Spleen (tissue), 11 donors: Measurements from ENCODE around the gene HCK. TPM values are rescaled to one million over a fixed set of nuclear protein-coding genes. Genes with fewer than 3 reads are reported as not detected.
A peak's percentile ranks its signal among the peaks of the same experiment; 100 is the strongest.

Source experiments
- DNase-seq: peaks from one replicate; pipeline ENCODE4 v3.0.0-alpha.2; 2020
- H3K27ac ChIP-seq, 8 donors: fragments of 200-600 bp; sonication (generic) in 7 of 8; 1 replicate in 4 of 8; 2 replicates in 4 of 8; pipeline versions ENCODE4 v1.5.0 to v1.8.0; 2016 to 2021; ENCODE audit warnings: inconsistent platforms in 4 of 8, mild to moderate bottlenecking in 4 of 8, moderate library complexity in 1 of 8
- H3K27me3 ChIP-seq, 7 donors: fragments of 200-600 bp; sonication (generic) in 6 of 7; replicated peaks in 1 of 7; 1 replicate in 4 of 7; 2 replicates in 3 of 7; pipeline versions ENCODE4 v1.5.0 to v1.8.0; 2016 to 2021; ENCODE audit warnings: inconsistent platforms in 3 of 7, mild to moderate bottlenecking in 1 of 7
- H3K36me3 ChIP-seq, 6 donors: fragments of 200-600 bp; sonication (generic) in 5 of 6; 1 replicate in 4 of 6; 2 replicates in 2 of 6; pipeline versions ENCODE4 v1.5.0 to v1.8.0; 2016 to 2021; ENCODE audit warnings: inconsistent platforms in 2 of 6
- H3K4me1 ChIP-seq, 6 donors: fragments of 200-600 bp; sonication (generic) in 5 of 6; 1 replicate in 3 of 6; 2 replicates in 3 of 6; pipeline versions ENCODE4 v1.5.0 to v1.8.0; 2016 to 2021; ENCODE audit warnings: inconsistent platforms in 3 of 6
- H3K4me3 ChIP-seq, 8 donors: fragments of 200-600 bp; sonication (generic) in 7 of 8; 1 replicate in 4 of 8; 2 replicates in 4 of 8; pipeline versions ENCODE4 v1.5.0 to v1.8.0; 2016 to 2021; ENCODE audit warnings: inconsistent platforms in 4 of 8, mild to moderate bottlenecking in 4 of 8, moderate library complexity in 2 of 8
- H3K9me3 ChIP-seq, 8 donors: fragments of 200-600 bp; sonication (generic) in 7 of 8; 1 replicate in 4 of 8; 2 replicates in 4 of 8; pipeline versions ENCODE4 v1.5.0 to v1.8.0; 2016 to 2021; ENCODE audit warnings: inconsistent platforms in 4 of 8
- POLR2A ChIP-seq, 3 donors: fragments of 450-650 bp; IDR thresholded peaks; one replicate each; pipeline ENCODE4 v1.5.1; 2017; ENCODE audit warnings: antibody characterized with exemption in 3 of 3, mild to moderate bottlenecking in 1 of 3
- POLR2AphosphoS5 ChIP-seq, 3 donors: sonication (generic); formaldehyde crosslinking; IDR thresholded peaks; one replicate each; pipeline ENCODE4 v1.5.1; 2017; ENCODE audit warnings: antibody characterized with exemption in 3 of 3
- WGBS, 5 donors: extraction: QIAGEN DNeasy Blood & Tissue Kit in 3 of 5; methylation state at CpG; one replicate each; pipeline versions ENCODE4 v1.1.5 to v1.1.7; 2013 to 2018; 5-methylcytosine and 5-hydroxymethylcytosine counted together
- intact Hi-C: fragments of 100-400 bp; cut with DNase I; formaldehyde crosslinking; loops from one replicate; pipeline ENCODE4 v1.15.0; 2023; ENCODE audit warnings: low total_unique reads
- polyA plus RNA-seq, 3 donors: library from polyadenylated mRNA; stranded (reverse); fragments of 200-250 nt; gene quantifications; one replicate each; pipeline ENCODE4 v1.2.1, GENCODE V29; 2013
- total RNA-seq, 7 donors: library from RNA; depleted of rRNA in 3 of 7; stranded (reverse); fragments of >200 nt in 3 of 7; fragmentation: NEBNext Ultra II Directional in 4 of 7; extraction: Animal tissue kit (Norgen Biotek cat#: 25700) in 4 of 7; gene quantifications; one replicate each; pipeline versions ENCODE4 v1.1.0 to v1.2.1, GENCODE V29; 2016 to 2021
- TF ChIP-seq, protein P1 (sequence below), 11 experiments: fragments of 200-600 bp in 7 of 11; fragments of 450-650 bp in 4 of 11; sonication (generic) in 4 of 11; IDR thresholded peaks in 8 of 11; conservative IDR thresholded peaks in 3 of 11; 1 replicate in 7 of 11; 2 replicates in 4 of 11; pipeline versions ENCODE4 v1.4.0 to v1.8.0; 2016 to 2021; ENCODE audit warnings: antibody characterized with exemption in 11 of 11, inconsistent platforms in 4 of 11, mild to moderate bottlenecking in 1 of 11
- donor health status: healthy with polysubstance abuse.
- donor health status: DM: no; HTN: no; CAD: no; lungs with moderate emphysema.
- donor health status: DM: no; HTN: no; CAD: no.
- donor health status: Bipolar disorder and iron deficiency.
- donor health status: healthy.
- donor health status: DM: no; HTN: no; CAD: no.
- donor health status: DM: yes; HTN: yes; CAD: no.

The HCK gene
- total and polyA plus RNA-seq, 10 donors: 44.3 to 341 (median 151) TPM

DNA sequence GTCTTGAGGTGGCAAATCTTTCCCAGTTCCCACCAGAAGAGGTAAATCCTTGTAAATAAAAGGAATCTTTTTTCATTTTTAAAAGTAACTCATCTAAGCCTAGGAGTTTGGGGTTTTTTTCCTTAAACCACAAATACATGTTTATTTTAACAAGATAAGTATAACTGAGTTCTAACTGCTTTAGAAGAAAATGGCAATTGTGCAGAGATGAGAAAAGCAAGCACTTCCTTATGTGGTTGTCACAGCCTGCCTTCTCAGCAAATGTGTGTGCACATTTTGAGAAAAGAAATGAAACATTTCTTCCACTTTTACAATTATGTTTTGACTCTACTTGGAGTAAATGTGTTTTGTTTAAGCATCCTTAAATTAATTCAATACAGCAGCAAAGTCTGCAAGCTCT lies 17.7 kb downstream of the HCK start:
- Histone ChIP-seq H3K27me3 (no peaks in the 10 kb centered on the region), H3K36me3 (peaks cover 0 to 42% (median 11%) of the 10 kb centered on the region in 6 donors), H3K27ac (peak overlapping the region in 7 of 8 donors; percentile 45 to 92 (median 84)), H3K9me3 (no peaks in the 10 kb centered on the region), H3K4me1 (peaks cover 0 to 75% (median 34%) of the 10 kb centered on the region in 6 donors), H3K4me3 (peak overlapping the region in 1 of 8 donors; percentile 43)
- no peak for DNase-seq
- intact Hi-C loops: no loop called here
- TF ChIP-seq, protein P1, sequence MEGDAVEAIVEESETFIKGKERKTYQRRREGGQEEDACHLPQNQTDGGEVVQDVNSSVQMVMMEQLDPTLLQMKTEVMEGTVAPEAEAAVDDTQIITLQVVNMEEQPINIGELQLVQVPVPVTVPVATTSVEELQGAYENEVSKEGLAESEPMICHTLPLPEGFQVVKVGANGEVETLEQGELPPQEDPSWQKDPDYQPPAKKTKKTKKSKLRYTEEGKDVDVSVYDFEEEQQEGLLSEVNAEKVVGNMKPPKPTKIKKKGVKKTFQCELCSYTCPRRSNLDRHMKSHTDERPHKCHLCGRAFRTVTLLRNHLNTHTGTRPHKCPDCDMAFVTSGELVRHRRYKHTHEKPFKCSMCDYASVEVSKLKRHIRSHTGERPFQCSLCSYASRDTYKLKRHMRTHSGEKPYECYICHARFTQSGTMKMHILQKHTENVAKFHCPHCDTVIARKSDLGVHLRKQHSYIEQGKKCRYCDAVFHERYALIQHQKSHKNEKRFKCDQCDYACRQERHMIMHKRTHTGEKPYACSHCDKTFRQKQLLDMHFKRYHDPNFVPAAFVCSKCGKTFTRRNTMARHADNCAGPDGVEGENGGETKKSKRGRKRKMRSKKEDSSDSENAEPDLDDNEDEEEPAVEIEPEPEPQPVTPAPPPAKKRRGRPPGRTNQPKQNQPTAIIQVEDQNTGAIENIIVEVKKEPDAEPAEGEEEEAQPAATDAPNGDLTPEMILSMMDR (IDR thresholded peaks at IDR 0.05 in 8 of 11, conservative IDR thresholded peaks at IDR 0.05 in 3 of 11): no peak
- TF ChIP-seq POLR2A (IDR thresholded peaks at IDR 0.05) (no peak), POLR2AphosphoS5 (IDR thresholded peaks at IDR 0.05) (no peak)

GRCh38 chr20:32070282-32070681 lies 18.2 kb downstream of the HCK start:
- intact Hi-C loops: no loop called here
- Histone ChIP-seq H3K4me3 (peak overlapping the region in 1 of 8 donors; percentile 43), H3K4me1 (peaks cover 0 to 70% (median 31%) of the 10 kb centered on the region in 6 donors), H3K27me3 (no peaks in the 10 kb centered on the region), H3K36me3 (peaks cover 0 to 48% (median 13%) of the 10 kb centered on the region in 6 donors), H3K27ac (peak overlapping the region in 7 of 8 donors; percentile 45 to 92 (median 84)), H3K9me3 (no peaks in the 10 kb centered on the region)
- WGBS, 5 donors: 69 to 95% (median 79%) methylated on average over 1 of the region's 1 CpG
- no peak for DNase-seq
- TF ChIP-seq POLR2AphosphoS5 (IDR thresholded peaks at IDR 0.05) (no peak), POLR2A (IDR thresholded peaks at IDR 0.05) (no peak)
- TF ChIP-seq, protein P1 (IDR thresholded peaks at IDR 0.05 in 8 of 11, conservative IDR thresholded peaks at IDR 0.05 in 3 of 11): no peak

DNA sequence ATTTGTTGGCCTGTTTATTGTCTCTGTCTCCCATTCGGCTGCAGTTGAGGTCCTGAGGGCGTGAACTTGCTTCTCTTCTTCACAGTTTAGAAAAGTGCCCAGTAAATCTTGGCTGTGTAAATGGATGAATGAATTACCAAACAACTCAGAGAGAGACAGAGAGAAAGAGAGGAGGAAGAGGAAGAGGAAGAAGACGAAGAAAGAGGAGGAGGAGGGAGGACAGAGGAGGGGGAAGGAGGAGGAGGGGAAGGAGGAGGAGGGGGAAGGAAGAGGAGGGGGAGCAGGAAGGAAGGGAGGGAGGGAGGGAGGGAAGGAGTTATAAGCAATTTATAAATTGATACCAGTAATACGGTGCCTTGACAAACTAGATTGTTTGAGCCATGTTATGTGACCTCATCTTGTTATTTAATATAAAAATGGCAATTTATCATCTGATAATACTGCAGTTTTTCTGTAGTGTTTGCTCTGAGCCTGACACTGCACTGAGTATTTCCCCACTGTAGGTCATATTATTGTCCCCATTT lies 18.7 kb downstream of the HCK start:
- H3K27ac ChIP-seq: peak overlapping the region in 7 of 8 donors; percentile 45 to 92 (median 84)
- intact Hi-C loops: no loop called here
- H3K36me3 ChIP-seq: peaks cover 0 to 50% (median 13%) of the 10 kb centered on the region in 6 donors
- DNase-seq: no peak
- H3K27me3 ChIP-seq: no peaks in the 10 kb centered on the region
- TF ChIP-seq POLR2AphosphoS5 (IDR thresholded peaks at IDR 0.05): no peak
- TF ChIP-seq, protein P1 (IDR thresholded peaks at IDR 0.05 in 8 of 11, conservative IDR thresholded peaks at IDR 0.05 in 3 of 11): no peak
- no peak for TF ChIP-seq POLR2A (IDR thresholded peaks at IDR 0.05)
- WGBS, 5 donors: 33 to 46% (median 34%) methylated on average over 4 of the region's 4 CpGs
- H3K4me3 ChIP-seq: peak overlapping the region in 1 of 8 donors; percentile 43
- no peaks in the 10 kb centered on the region for H3K9me3 ChIP-seq
- peaks cover 0 to 66% (median 29%) of the 10 kb centered on the region in 6 donors for H3K4me1 ChIP-seq

DNA sequence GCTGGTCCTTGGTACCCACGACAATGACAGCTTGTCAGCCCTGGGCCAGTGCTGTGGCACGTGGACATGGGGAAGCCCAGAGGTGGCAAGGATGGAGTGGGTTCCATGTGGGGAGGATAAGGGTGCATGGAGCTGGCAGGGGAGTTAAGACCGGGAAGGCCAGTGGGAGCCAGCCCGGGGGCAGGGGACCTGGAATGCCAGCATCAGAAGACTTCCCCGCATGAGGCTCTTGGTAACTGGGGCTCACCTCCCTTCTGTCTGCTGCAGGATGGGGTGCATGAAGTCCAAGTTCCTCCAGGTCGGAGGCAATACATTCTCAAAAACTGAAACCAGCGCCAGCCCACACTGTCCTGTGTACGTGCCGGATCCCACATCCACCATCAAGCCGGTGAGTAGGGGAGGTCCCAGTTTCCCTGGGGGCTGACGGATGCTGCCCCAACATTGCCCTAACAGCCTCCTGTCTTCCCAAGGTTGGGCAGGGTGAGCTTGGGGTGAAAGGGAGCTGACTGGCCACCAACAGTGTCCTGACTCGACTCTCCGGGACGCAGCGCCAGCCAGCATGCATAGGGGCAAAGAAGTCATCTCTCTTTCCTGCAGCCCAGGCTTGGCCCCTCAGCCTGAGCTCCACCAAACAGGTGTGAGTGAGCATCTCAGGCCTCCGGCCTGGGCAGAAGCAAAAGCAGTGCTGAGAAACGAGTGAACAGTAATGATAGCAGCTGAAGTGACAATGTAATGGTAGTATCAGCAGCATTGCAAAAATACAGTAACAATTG lies 19.5 kb downstream of the HCK start:
- no peak for DNase-seq
- 87 to 92% (median 90%) methylated on average over 15 to 17 of the region's 17 CpGs for WGBS, 5 donors
- Histone ChIP-seq H3K4me3 (peak overlapping the region in 1 of 8 donors; percentile 23), H3K27ac (peak overlapping the region in 7 of 8 donors; percentile 15 to 92 (median 82)), H3K27me3 (no peaks in the 10 kb centered on the region), H3K36me3 (peaks cover 0 to 55% (median 13%) of the 10 kb centered on the region in 6 donors), H3K9me3 (no peaks in the 10 kb centered on the region), H3K4me1 (peaks cover 0 to 67% (median 31%) of the 10 kb centered on the region in 6 donors)
- TF ChIP-seq POLR2AphosphoS5 (IDR thresholded peaks at IDR 0.05): peak in 1 of 3 donors; percentile 54
- TF ChIP-seq, protein P1 (IDR thresholded peaks at IDR 0.05 in 8 of 11, conservative IDR thresholded peaks at IDR 0.05 in 3 of 11): no peak
- TF ChIP-seq POLR2A (IDR thresholded peaks at IDR 0.05): no peak
- intact Hi-C loops: no loop called here
